Epithelial cell of proximal tubule (primary cell): Measurements from ENCODE around the gene SNAPC1. TPM values are rescaled to one million over a fixed set of nuclear protein-coding genes. Genes with fewer than 3 reads are reported as not detected.
A peak's percentile ranks its signal among the peaks of the same experiment; 100 is the strongest.

Experiments used
- DNase-seq: peaks from one replicate; pipeline ENCODE4 v3.0.0-alpha.2; 2011; ENCODE audit warnings: low read depth
- H3K4me3 ChIP-seq: 2 replicates; pipeline ENCODE4 v1.5.1; 2011; ENCODE audit warnings: low read depth, mild to moderate bottlenecking, low read length
- CTCF ChIP-seq: conservative IDR thresholded peaks from 2 replicates; pipeline ENCODE4 v1.5.1; 2012; ENCODE audit warnings: low read depth, mild to moderate bottlenecking, low read length
- total RNA-seq: library from RNA; depleted of rRNA; stranded (reverse); fragments of >200 nt; gene quantifications from 2 replicates; pipeline ENCODE4 v1.2.3, GENCODE V29; 2015

SNAPC1 gene
- total RNA-seq, 1 donor from 2014 or later: 26.4 TPM

- H3K4me3 ChIP-seq: no peak overlapping the region
- no peak for DNase-seq
- TF ChIP-seq CTCF: no peak
These were observed 2.3 kb upstream of the SNAPC1 start for GRCh38 chr14:61759878-61760277.

GRCh38 chr14:61761557-61761956 lies 663 bp upstream of the SNAPC1 start:
- TF ChIP-seq CTCF: no peak

GRCh38 chr14:61764342-61765122 lies 2.3 kb downstream of the SNAPC1 start:
- peak overlapping the region; percentile 97 for H3K4me3 ChIP-seq
- no peak for TF ChIP-seq CTCF
- DNase-seq: no peak

More at GRCh38 chr14:61761557-61761956, 663 bp upstream of the SNAPC1 start:
- H3K4me3 ChIP-seq: peak overlapping the region; percentile 97
- DNase-seq: no peak

- no peak for TF ChIP-seq CTCF
- DNase-seq: no peak
- peak overlapping the region; percentile 40 for H3K4me3 ChIP-seq
These were observed 3.2 kb downstream of the SNAPC1 start for GRCh38 chr14:61765225-61765943.

- no peak for DNase-seq
- no peak for TF ChIP-seq CTCF
- peak overlapping the region; percentile 40 for H3K4me3 ChIP-seq
These were observed 3.9 kb downstream of the SNAPC1 start for GRCh38 chr14:61766151-61766550.

GRCh38 chr14:61768240-61768639 lies 6.0 kb downstream of the SNAPC1 start:
- no peak for TF ChIP-seq CTCF
- no peak for DNase-seq
- no peak overlapping the region for H3K4me3 ChIP-seq

GRCh38 chr14:61769893-61770292 lies 7.7 kb downstream of the SNAPC1 start:
- TF ChIP-seq CTCF: no peak
- DNase-seq: no peak

More at GRCh38 chr14:61769893-61770292, 7.7 kb downstream of the SNAPC1 start:
- H3K4me3 ChIP-seq: no peak overlapping the region
